Brain pericyte (primary cell): ENCODE data around the gene ORMDL3.

Experiments used
- DNase-seq: peaks from one replicate; pipeline ENCODE4 v3.0.0-alpha.2; 2012; ENCODE audit warnings: low read depth, low spot score

The ORMDL3 gene

GRCh38 chr17:39871801-39872200, 55.6 kb downstream of the ORMDL3 start:
- no peak for DNase-seq
